ENCODE measurements around the gene IRX5.

- no peak for TF ChIP-seq POLR2AphosphoS5 (IDR thresholded peaks at IDR 0.05)
- TF ChIP-seq CTCF (IDR thresholded peaks at IDR 0.05), result peak in 3 of 7 experiments; percentile 47 to 62 (median 60)
- no peak for TF ChIP-seq EP300 (IDR thresholded peaks at IDR 0.05)
- TF ChIP-seq POLR2A (IDR thresholded peaks at IDR 0.05), result no peak
Observed at GRCh38 chr16:54957403-54958166, 26.9 kb downstream of the IRX5 start.

Data from stomach (tissue), 4 donors.